GM23338 (cell line): ENCODE data around the gene ID4.

ENCODE experiments used
- EZH2 ChIP-seq: fragments of 200-600 bp; sonication (generic); IDR thresholded peaks from one replicate; pipeline ENCODE4 v1.8.0; 2017; ENCODE audit warnings: antibody characterized with exemption, mild to moderate bottlenecking, low read depth; ENCODE audit not compliant: unreplicated experiment
- EZH2phosphoT487 ChIP-seq: fragments of 200-600 bp; sonication (generic); IDR thresholded peaks from one replicate; pipeline ENCODE4 v1.8.1; 2018; ENCODE audit warnings: antibody characterized with exemption; ENCODE audit not compliant: unreplicated experiment
- TF ChIP-seq, protein P1 (sequence below), 2 experiments: fragments of 200-600 bp in 1 of 2; sonication (generic) in 1 of 2; conservative IDR thresholded peaks; 2 replicates each; pipeline versions ENCODE4 v1.5.1 to v1.6.1; 2016 to 2017; ENCODE audit warnings: antibody characterized with exemption in 2 of 2, low read depth in 2 of 2, mild to moderate bottlenecking in 2 of 2, moderate library complexity in 1 of 2

DNA sequence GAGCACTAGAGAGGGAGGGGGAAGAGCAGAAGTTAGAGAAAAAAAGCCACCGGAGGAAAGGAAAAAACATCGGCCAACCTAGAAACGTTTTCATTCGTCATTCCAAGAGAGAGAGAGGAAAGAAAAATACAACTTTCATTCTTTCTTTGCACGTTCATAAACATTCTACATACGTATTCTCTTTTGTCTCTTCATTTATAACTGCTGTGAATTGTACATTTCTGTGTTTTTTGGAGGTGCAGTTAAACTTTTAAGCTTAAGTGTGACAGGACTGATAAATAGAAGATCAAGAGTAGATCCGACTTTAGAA, 2.0 kb downstream of the ID4 start:
- TF ChIP-seq, protein P1, sequence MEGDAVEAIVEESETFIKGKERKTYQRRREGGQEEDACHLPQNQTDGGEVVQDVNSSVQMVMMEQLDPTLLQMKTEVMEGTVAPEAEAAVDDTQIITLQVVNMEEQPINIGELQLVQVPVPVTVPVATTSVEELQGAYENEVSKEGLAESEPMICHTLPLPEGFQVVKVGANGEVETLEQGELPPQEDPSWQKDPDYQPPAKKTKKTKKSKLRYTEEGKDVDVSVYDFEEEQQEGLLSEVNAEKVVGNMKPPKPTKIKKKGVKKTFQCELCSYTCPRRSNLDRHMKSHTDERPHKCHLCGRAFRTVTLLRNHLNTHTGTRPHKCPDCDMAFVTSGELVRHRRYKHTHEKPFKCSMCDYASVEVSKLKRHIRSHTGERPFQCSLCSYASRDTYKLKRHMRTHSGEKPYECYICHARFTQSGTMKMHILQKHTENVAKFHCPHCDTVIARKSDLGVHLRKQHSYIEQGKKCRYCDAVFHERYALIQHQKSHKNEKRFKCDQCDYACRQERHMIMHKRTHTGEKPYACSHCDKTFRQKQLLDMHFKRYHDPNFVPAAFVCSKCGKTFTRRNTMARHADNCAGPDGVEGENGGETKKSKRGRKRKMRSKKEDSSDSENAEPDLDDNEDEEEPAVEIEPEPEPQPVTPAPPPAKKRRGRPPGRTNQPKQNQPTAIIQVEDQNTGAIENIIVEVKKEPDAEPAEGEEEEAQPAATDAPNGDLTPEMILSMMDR (conservative IDR thresholded peaks at IDR 0.05; ENCODE audit: low read depth in 2 of 2) = no peak
- TF ChIP-seq EZH2 (no peak), EZH2phosphoT487 (no peak)
